ENCODE measurements around the gene IFITM1.

Gene IFITM1

GRCh38 chr11:287821-288477 is 25.9 kb upstream of the IFITM1 start:
- ATAC-seq (peak; percentile 25), DNase-seq (no peak)
- H3K9me3 Mint-ChIP-seq, result no peaks in the 10 kb centered on the region
- peaks cover 8% of the 10 kb centered on the region for H3K27me3 Mint-ChIP-seq
- peaks cover 47% of the 10 kb centered on the region for H3K4me1 Mint-ChIP-seq
- H3K4me3 Mint-ChIP-seq, result peak overlapping the region; percentile 89
- H3K36me3 Mint-ChIP-seq (ENCODE audit: low read depth), result peaks cover 10% of the 10 kb centered on the region
- peak overlapping the region; percentile 93 for H3K27ac Mint-ChIP-seq

- DNase-seq (peak; percentile 64), ATAC-seq (peak; percentile 17)
- Mint-ChIP-seq H3K36me3 (ENCODE audit: low read depth) (peaks cover 10% of the 10 kb centered on the region), H3K4me1 (peaks cover 41% of the 10 kb centered on the region), H3K4me3 (peak within 1 kb of the TSS; percentile 89), H3K27ac (peak within 1 kb of the TSS; percentile 93), H3K27me3 (peaks cover 4% of the 10 kb centered on the region), H3K9me3 (no peaks in the 10 kb centered on the region)
Measured at GRCh38 chr11:288478-289397, 25.1 kb upstream of the IFITM1 start, which contains the start of gene PGGHG. PGGHG (plus strand) TSS chr11:289126; CDS start chr11:289817, 691 bp downstream.

- ATAC-seq (no peak), DNase-seq (no peak)
- Mint-ChIP-seq H3K4me1 (peaks cover 40% of the 10 kb centered on the region), H3K36me3 (ENCODE audit: low read depth) (peaks cover 10% of the 10 kb centered on the region), H3K27ac (peak overlapping the region; percentile 69), H3K4me3 (peak overlapping the region; percentile 67), H3K9me3 (no peaks in the 10 kb centered on the region), H3K27me3 (peaks cover 3% of the 10 kb centered on the region)
Measured at GRCh38 chr11:289398-289711, 24.5 kb upstream of the IFITM1 start.

GRCh38 chr11:289712-290620 is 23.9 kb upstream of the IFITM1 start:
- Mint-ChIP-seq H3K36me3 (ENCODE audit: low read depth) (peaks cover 10% of the 10 kb centered on the region), H3K9me3 (no peaks in the 10 kb centered on the region), H3K27me3 (peaks cover 3% of the 10 kb centered on the region), H3K27ac (peak overlapping the region; percentile 69), H3K4me1 (peaks cover 40% of the 10 kb centered on the region), H3K4me3 (peak overlapping the region; percentile 67)
- DNase-seq (no peak), ATAC-seq (no peak)

- DNase-seq, result no peak
- Mint-ChIP-seq H3K27me3 (peaks cover 3% of the 10 kb centered on the region), H3K27ac (peak overlapping the region; percentile 54), H3K4me3 (peak overlapping the region; percentile 67), H3K4me1 (peaks cover 36% of the 10 kb centered on the region), H3K36me3 (ENCODE audit: low read depth) (peaks cover 10% of the 10 kb centered on the region), H3K9me3 (no peaks in the 10 kb centered on the region)
- no peak for ATAC-seq
Measured at GRCh38 chr11:290621-291231, 23.1 kb upstream of the IFITM1 start.

GRCh38 chr11:291281-292210 is 22.3 kb upstream of the IFITM1 start:
- Mint-ChIP-seq H3K27me3 (peaks cover 3% of the 10 kb centered on the region), H3K4me1 (peaks cover 30% of the 10 kb centered on the region), H3K4me3 (peak overlapping the region; percentile 67), H3K27ac (peak overlapping the region; percentile 54), H3K36me3 (ENCODE audit: low read depth) (peaks cover 10% of the 10 kb centered on the region), H3K9me3 (no peaks in the 10 kb centered on the region)
- ATAC-seq, result no peak
- DNase-seq, result no peak

- Mint-ChIP-seq H3K27me3 (peaks cover 3% of the 10 kb centered on the region), H3K4me3 (no peak overlapping the region), H3K36me3 (ENCODE audit: low read depth) (peaks cover 10% of the 10 kb centered on the region), H3K4me1 (peaks cover 29% of the 10 kb centered on the region), H3K9me3 (no peaks in the 10 kb centered on the region), H3K27ac (no peak overlapping the region)
- no peak for ATAC-seq
- DNase-seq, result no peak
Measured at GRCh38 chr11:292211-293121, 21.4 kb upstream of the IFITM1 start.

- ATAC-seq, result no peak
- no peak overlapping the region for H3K4me3 Mint-ChIP-seq
- H3K9me3 Mint-ChIP-seq, result no peaks in the 10 kb centered on the region
- peaks cover 32% of the 10 kb centered on the region for H3K4me1 Mint-ChIP-seq
- no peaks in the 10 kb centered on the region for H3K27me3 Mint-ChIP-seq
- H3K27ac Mint-ChIP-seq, result no peak overlapping the region
- DNase-seq, result no peak
- H3K36me3 Mint-ChIP-seq (ENCODE audit: low read depth), result peaks cover 6% of the 10 kb centered on the region
Measured at GRCh38 chr11:293271-293851, 20.5 kb upstream of the IFITM1 start.

GRCh38 chr11:293852-294661 is 19.8 kb upstream of the IFITM1 start:
- Mint-ChIP-seq H3K27me3 (no peaks in the 10 kb centered on the region), H3K36me3 (ENCODE audit: low read depth) (peaks cover 6% of the 10 kb centered on the region), H3K27ac (no peak overlapping the region), H3K4me1 (peaks cover 34% of the 10 kb centered on the region), H3K9me3 (no peaks in the 10 kb centered on the region), H3K4me3 (no peak overlapping the region)
- DNase-seq (no peak), ATAC-seq (no peak)

- no peak overlapping the region for H3K27ac Mint-ChIP-seq
- H3K4me3 Mint-ChIP-seq, result no peak overlapping the region
Measured at GRCh38 chr11:294780-295179, 19.1 kb upstream of the IFITM1 start.

GRCh38 chr11:295351-296170 is 18.3 kb upstream of the IFITM1 start:
- no peak for ATAC-seq
- Mint-ChIP-seq H3K36me3 (ENCODE audit: low read depth) (peaks cover 6% of the 10 kb centered on the region), H3K9me3 (no peaks in the 10 kb centered on the region), H3K4me3 (no peak overlapping the region), H3K27ac (no peak overlapping the region), H3K4me1 (peaks cover 31% of the 10 kb centered on the region), H3K27me3 (peaks cover 7% of the 10 kb centered on the region)
- DNase-seq, result no peak

More at GRCh38 chr11:294780-295179, 19.1 kb upstream of the IFITM1 start:
- H3K4me1 Mint-ChIP-seq, result peaks cover 33% of the 10 kb centered on the region
- DNase-seq (no peak), ATAC-seq (no peak)
- H3K9me3 Mint-ChIP-seq, result no peaks in the 10 kb centered on the region
- peaks cover 6% of the 10 kb centered on the region for H3K36me3 Mint-ChIP-seq (ENCODE audit: low read depth)
- peaks cover 1% of the 10 kb centered on the region for H3K27me3 Mint-ChIP-seq

All from activated naive CD8-positive, alpha-beta T cell treated with anti-CD3 and anti-CD28 coated beads, Interleukin-2, amount 50 U/mL, for 24 hours (primary cell).